HL-60 (cell line): Measurements from ENCODE around the gene CGB1.
"Not testable (repeated sequence)": the region's sequence is repeated elsewhere in the genome, so short reads cannot be mapped to it uniquely, and the experiment has no call there.

Experiments used
- DNase-seq, 2 experiments: peaks; one replicate each; pipeline ENCODE4 v3.0.0-alpha.2; 2010 to 2020; ENCODE audit warnings: low read depth in 1 of 2, low spot score in 1 of 2
- H3K27ac ChIP-seq: fragments of 250-450 bp; sonication (Bioruptor Pico); replicated peaks from 2 replicates; pipeline ENCODE4 v1.5.1; 2020; ENCODE audit warnings: mild to moderate bottlenecking, moderate library complexity
- H3K27me3 ChIP-seq: fragments of 250-450 bp; sonication (Bioruptor Pico); 2 replicates; pipeline ENCODE4 v1.5.1; 2021; ENCODE audit warnings: mild to moderate bottlenecking, moderate library complexity; ENCODE audit not compliant: insufficient read depth, poor library complexity, severe bottlenecking
- H3K4me3 ChIP-seq: replicated peaks from 2 replicates; pipeline ENCODE4 v1.5.1; 2011; ENCODE audit warnings: mild to moderate bottlenecking, control low read depth, low read length; ENCODE audit not compliant: insufficient read depth
- POLR2AphosphoS5 ChIP-seq: IDR thresholded peaks from 2 replicates; pipeline ENCODE4 v1.6.1; 2012; ENCODE audit warnings: low read depth
- SPI1 ChIP-seq: IDR thresholded peaks from 2 replicates; pipeline ENCODE4 v1.6.1; 2012; ENCODE audit warnings: low read depth, mild to moderate bottlenecking, borderline replicate concordance

CGB1 gene

GRCh38 chr19:49042177-49042576 lies 5.5 kb upstream of the CGB1 start:
- no peak overlapping the region for H3K27ac ChIP-seq
- DNase-seq = no peak
- no peak overlapping the region for H3K4me3 ChIP-seq
- no peaks in the 10 kb centered on the region for H3K27me3 ChIP-seq
- TF ChIP-seq SPI1 = no peak
- no peak for TF ChIP-seq POLR2AphosphoS5

GRCh38 chr19:49039736-49040135 lies 3.0 kb upstream of the CGB1 start:
- not testable (repeated sequence) for DNase-seq

GRCh38 chr19:49038557-49039276 lies 2.0 kb upstream of the CGB1 start:
- H3K4me3 ChIP-seq, H3K27ac ChIP-seq, DNase-seq, H3K27me3 ChIP-seq: not testable (repeated sequence)

More at GRCh38 chr19:49039736-49040135, 3.0 kb upstream of the CGB1 start:
- H3K27me3 ChIP-seq, H3K4me3 ChIP-seq, H3K27ac ChIP-seq: not testable (repeated sequence)

- H3K27me3 ChIP-seq, DNase-seq, H3K4me3 ChIP-seq, H3K27ac ChIP-seq: not testable (repeated sequence)
Observed at GRCh38 chr19:49038111-49038510, 1.4 kb upstream of the CGB1 start.

- peak in 1 of 2 experiments; percentile 25 for DNase-seq
- H3K27me3 ChIP-seq, H3K27ac ChIP-seq, H3K4me3 ChIP-seq: not testable (repeated sequence)
Observed at GRCh38 chr19:49031642-49032301, 4.9 kb downstream of the CGB1 start, which contains the start of gene CGB2. TSS of gene CGB2 (plus strand) at chr19:49031890. CDS start at chr19:49032096, 206 bp downstream.

- not testable (repeated sequence) for H3K27ac ChIP-seq, H3K27me3 ChIP-seq, H3K4me3 ChIP-seq, DNase-seq
Observed at GRCh38 chr19:49030323-49030722, 6.4 kb downstream of the CGB1 start.

GRCh38 chr19:49029749-49030148 lies 6.9 kb downstream of the CGB1 start:
- H3K27me3 ChIP-seq, H3K27ac ChIP-seq, H3K4me3 ChIP-seq, DNase-seq: not testable (repeated sequence)

GRCh38 chr19:49028686-49029085 lies 8.0 kb downstream of the CGB1 start:
- not testable (repeated sequence) for DNase-seq, H3K4me3 ChIP-seq, H3K27me3 ChIP-seq, H3K27ac ChIP-seq

GRCh38 chr19:49025599-49025998 lies 11.1 kb downstream of the CGB1 start:
- H3K27ac ChIP-seq, H3K4me3 ChIP-seq, DNase-seq: not testable (repeated sequence)

GRCh38 chr19:49025088-49025487 lies 11.6 kb downstream of the CGB1 start:
- not testable (repeated sequence) for DNase-seq, H3K27ac ChIP-seq, H3K4me3 ChIP-seq
- peaks cover 11% of the 10 kb centered on the region for H3K27me3 ChIP-seq

More at GRCh38 chr19:49025599-49025998, 11.1 kb downstream of the CGB1 start:
- not testable (repeated sequence) for H3K27me3 ChIP-seq

GRCh38 chr19:49024233-49024632 lies 12.5 kb downstream of the CGB1 start, which contains the start of gene CGB3:
TSS of gene CGB3 (minus strand) at chr19:49024333. CDS start at chr19:49023971, 362 bp downstream.
- H3K27ac ChIP-seq, DNase-seq, H3K4me3 ChIP-seq: not testable (repeated sequence)
- peaks cover 19% of the 10 kb centered on the region for H3K27me3 ChIP-seq
